Common myeloid progenitor, CD34-positive (primary cell): ENCODE measurements around the gene REL.

ENCODE experiments used
- CTCF ChIA-PET: fragments of 350-600 bp; sonication (Branson Sonifier 250); formaldehyde crosslinking; loops from one replicate; lab custom pipeline; 2021; ENCODE audit warnings: antibody characterized with exemption; lab: Charles Lee
- POLR2A ChIA-PET: fragments of 350-600 bp; sonication (Branson Sonifier 250); formaldehyde crosslinking; loops from one replicate; lab custom pipeline; 2021; ENCODE audit warnings: antibody characterized with exemption; lab: Charles Lee
- DNase-seq, 3 donors: peaks; one replicate each; pipeline versions ENCODE4 v3.0.0 to v3.0.0-alpha.2; 2013
- H3K27ac ChIP-seq, 2 experiments: 1 replicate in 1 of 2; 2 replicates in 1 of 2; pipeline ENCODE4 v1.7.0; 2013; ENCODE audit warnings: inconsistent platforms in 2 of 2, low read length in 2 of 2, mild to moderate bottlenecking in 2 of 2, low read depth in 1 of 2, moderate library complexity in 1 of 2; ENCODE audit not compliant: severe bottlenecking in 2 of 2, insufficient read depth in 1 of 2, poor library complexity in 1 of 2
- H3K27me3 ChIP-seq, 5 experiments: replicated peaks in 2 of 5; 1 replicate in 3 of 5; 2 replicates in 2 of 5; pipeline versions ENCODE4 v1.6.1 to v1.7.0; 2013; ENCODE audit warnings: low read length in 4 of 5, mild to moderate bottlenecking in 2 of 5, moderate library complexity in 2 of 5, inconsistent platforms in 1 of 5; ENCODE audit not compliant: insufficient read depth in 5 of 5, control insufficient read depth in 4 of 5
- H3K36me3 ChIP-seq, 4 experiments: 1 replicate in 2 of 4; 2 replicates in 2 of 4; pipeline versions ENCODE4 v1.6.1 to v1.7.0; 2013; ENCODE audit warnings: low read length in 3 of 4, control low read depth in 1 of 4, mild to moderate bottlenecking in 1 of 4; ENCODE audit not compliant: control insufficient read depth in 4 of 4, insufficient read depth in 4 of 4
- H3K4me1 ChIP-seq, 4 experiments: 1 replicate in 3 of 4; 2 replicates in 1 of 4; pipeline versions ENCODE4 v1.6.1 to v1.7.1; 2013; ENCODE audit warnings: low read length in 3 of 4, mild to moderate bottlenecking in 3 of 4, control low read depth in 1 of 4, inconsistent platforms in 1 of 4, moderate library complexity in 1 of 4; ENCODE audit not compliant: control insufficient read depth in 4 of 4, insufficient read depth in 4 of 4; ENCODE audit errors: control extremely low read depth in 1 of 4
- H3K4me3 ChIP-seq, 7 experiments: 1 replicate in 4 of 7; 2 replicates in 3 of 7; pipeline versions ENCODE4 v1.5.1 to v1.7.0; 2013; ENCODE audit warnings: mild to moderate bottlenecking in 7 of 7, low read length in 6 of 7, moderate library complexity in 6 of 7, inconsistent platforms in 2 of 7, low read depth in 2 of 7, control low read depth in 1 of 7; ENCODE audit not compliant: insufficient read depth in 4 of 7, control insufficient read depth in 1 of 7; ENCODE audit errors: extremely low read depth in 1 of 7
- H3K9me3 ChIP-seq, 5 experiments: 1 replicate in 4 of 5; 2 replicates in 1 of 5; pipeline versions ENCODE4 v1.6.1 to v1.7.1; 2013; ENCODE audit warnings: low read length in 4 of 5, mild to moderate bottlenecking in 2 of 5, inconsistent platforms in 1 of 5, low read depth in 1 of 5, moderate library complexity in 1 of 5; ENCODE audit not compliant: control insufficient read depth in 4 of 5, insufficient read depth in 2 of 5; ENCODE audit errors: control extremely low read depth in 1 of 5
- WGBS: methylation state at CpG from one replicate; pipeline ENCODE4 v1.1.5; 2013; ENCODE audit not compliant: insufficient coverage; 5-methylcytosine and 5-hydroxymethylcytosine counted together

REL gene

DNA sequence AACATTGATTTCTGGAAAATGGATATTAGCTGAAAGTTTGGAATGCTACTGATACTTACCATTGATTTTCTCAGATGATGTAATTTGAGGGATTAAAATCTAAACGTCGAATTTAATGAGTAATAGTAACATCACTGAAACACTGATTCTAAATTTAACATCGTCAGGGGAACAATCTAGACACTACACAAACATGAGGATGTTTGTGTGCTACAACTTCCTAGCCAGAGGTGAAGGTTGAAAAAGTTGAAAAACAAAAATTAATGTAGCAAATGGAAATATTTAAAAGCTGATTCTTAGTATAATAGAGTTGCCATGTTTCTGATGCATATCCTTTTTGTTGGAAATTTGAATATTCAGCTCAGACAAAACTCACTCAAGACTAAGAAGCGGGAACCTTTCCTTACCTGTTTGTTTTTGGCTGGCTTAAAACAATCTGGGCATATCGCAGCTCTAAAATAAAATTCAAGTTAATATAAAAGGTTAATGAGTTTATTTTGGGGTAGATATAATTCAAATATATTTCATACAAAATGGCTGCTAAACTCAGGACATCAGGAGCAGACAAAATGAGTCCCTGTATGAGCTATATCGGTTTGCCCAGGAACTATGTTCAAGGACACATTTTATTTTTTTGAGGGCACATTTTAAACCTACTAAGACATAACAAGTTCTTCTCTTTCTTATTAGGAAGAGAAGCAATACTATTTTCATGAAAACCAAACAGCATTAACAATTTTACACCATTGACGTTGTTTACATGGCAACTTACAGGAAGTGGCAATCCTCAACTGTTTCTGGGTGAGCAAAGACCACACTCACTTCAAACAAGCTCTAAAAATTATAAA, 83.5 kb downstream of the REL start:
- CTCF ChIA-PET = interaction anchor here (1.3 to 1.6 kb wide), 3 partner anchors 8 to 34 kb away, joined by 3 read pairs; no protein-coding TSS in a partner anchor
- DNase-seq = peak; percentile 25 to 75 (median 61)
- H3K27ac ChIP-seq = peak overlapping the region; percentile 50 to 63
- no peaks in the 10 kb centered on the region for H3K9me3 ChIP-seq
- POLR2A ChIA-PET = interaction anchor here (0.6 kb wide), 2 partner anchors 38 to 102 kb away, joined by 3 to 4 read pairs; no protein-coding TSS in a partner anchor
- H3K27me3 ChIP-seq = no peaks in the 10 kb centered on the region
- no peak overlapping the region for H3K4me3 ChIP-seq
- peaks cover 0 to 4% (median 2%) of the 10 kb centered on the region in 4 experiments for H3K36me3 ChIP-seq
- 0% methylated on average over 1 of the region's 7 CpGs for WGBS
- peaks cover 2 to 15% (median 6%) of the 10 kb centered on the region in 4 experiments for H3K4me1 ChIP-seq

DNA sequence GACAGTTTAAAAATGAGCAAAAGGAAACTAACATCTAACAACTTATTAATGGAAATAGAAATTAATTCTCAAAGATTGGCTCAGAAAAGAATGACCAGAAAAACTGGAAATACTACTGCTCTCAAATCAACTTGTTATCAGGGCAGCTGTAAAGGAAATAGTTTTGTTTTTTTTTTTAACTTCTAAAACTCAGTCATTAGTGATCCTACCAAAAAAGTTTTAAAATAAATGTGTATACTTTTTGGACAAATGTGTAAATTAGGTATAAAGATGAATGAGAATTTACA, 84.1 kb downstream of the REL start:
- CTCF ChIA-PET = interaction anchor here (1.3 to 1.6 kb wide), 2 partner anchors 8 to 33 kb away, joined by 3 read pairs; no protein-coding TSS in a partner anchor

DNA sequence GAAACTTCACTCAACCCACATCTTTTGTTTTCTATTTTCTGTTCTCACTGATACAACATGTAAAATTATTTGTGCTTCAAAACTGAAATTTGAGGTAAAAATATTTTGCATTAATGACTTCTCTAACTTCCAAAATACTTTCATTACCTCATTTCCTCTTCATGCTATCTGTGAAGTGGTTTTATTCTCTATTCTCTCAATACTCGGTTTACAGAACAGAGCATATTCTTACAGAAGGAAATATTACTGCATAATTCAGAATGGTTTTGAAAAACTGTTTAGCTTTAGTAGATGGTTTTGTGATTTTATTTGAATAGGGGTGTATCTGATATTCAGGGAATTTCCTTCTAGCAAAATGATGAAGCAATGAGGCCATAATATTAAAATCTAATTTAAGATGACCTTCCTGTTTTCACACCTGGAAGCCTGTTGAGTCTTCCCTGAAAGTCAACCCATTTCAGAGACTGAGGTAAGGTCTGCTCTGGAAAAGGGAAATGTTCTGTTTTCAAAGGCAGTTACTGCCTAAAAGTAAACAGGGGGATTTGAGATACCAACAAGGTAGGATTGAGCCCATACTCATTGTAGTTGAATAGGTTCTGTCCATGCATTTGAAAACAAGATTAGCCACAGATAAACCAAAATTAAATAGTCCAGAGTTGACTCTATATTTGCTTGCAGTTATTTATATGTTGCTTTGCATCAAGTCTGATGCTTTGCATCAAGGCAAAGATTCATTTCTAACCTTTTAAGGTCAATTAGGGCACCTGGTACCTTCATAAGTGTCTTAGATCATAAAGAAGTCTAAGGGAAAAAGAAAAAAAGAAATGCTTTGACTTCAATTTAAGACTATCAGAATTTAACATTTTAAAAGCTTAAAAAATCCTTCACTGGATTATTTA, 85.4 kb downstream of the REL start:
- H3K27ac ChIP-seq = no peak overlapping the region
- H3K36me3 ChIP-seq = peaks cover 0 to 4% (median 0%) of the 10 kb centered on the region in 4 experiments
- ChIA-PET POLR2A (interaction anchor here (0.7 kb wide), 1 partner anchor 23 kb away, joined by 9 read pairs; no protein-coding TSS in a partner anchor), CTCF (interaction anchor here (0.6 to 1.7 kb wide), 5 partner anchors 10 to 224 kb away, joined by 3 to 4 read pairs (median 3); no protein-coding TSS in a partner anchor)
- peaks cover 3 to 16% (median 8%) of the 10 kb centered on the region in 4 experiments for H3K4me1 ChIP-seq
- H3K9me3 ChIP-seq = no peaks in the 10 kb centered on the region
- no peaks in the 10 kb centered on the region for H3K27me3 ChIP-seq
- no peak for DNase-seq
- no CpG with 5 or more reads among the region's 1 CpG for WGBS
- H3K4me3 ChIP-seq = no peak overlapping the region

More for the DNA sequence above, 84.1 kb downstream of the REL start:
- H3K9me3 ChIP-seq = no peaks in the 10 kb centered on the region
- H3K27ac ChIP-seq = peak overlapping the region; percentile 50 to 63
- peaks cover 0 to 4% (median 0%) of the 10 kb centered on the region in 4 experiments for H3K36me3 ChIP-seq
- H3K27me3 ChIP-seq = no peaks in the 10 kb centered on the region
- no peak overlapping the region for H3K4me3 ChIP-seq
- POLR2A ChIA-PET = interaction anchor here (0.6 kb wide), 1 partner anchor 102 kb away, joined by 4 read pairs; no protein-coding TSS in a partner anchor
- peaks cover 2 to 15% (median 6%) of the 10 kb centered on the region in 4 experiments for H3K4me1 ChIP-seq
- DNase-seq = no peak

DNA sequence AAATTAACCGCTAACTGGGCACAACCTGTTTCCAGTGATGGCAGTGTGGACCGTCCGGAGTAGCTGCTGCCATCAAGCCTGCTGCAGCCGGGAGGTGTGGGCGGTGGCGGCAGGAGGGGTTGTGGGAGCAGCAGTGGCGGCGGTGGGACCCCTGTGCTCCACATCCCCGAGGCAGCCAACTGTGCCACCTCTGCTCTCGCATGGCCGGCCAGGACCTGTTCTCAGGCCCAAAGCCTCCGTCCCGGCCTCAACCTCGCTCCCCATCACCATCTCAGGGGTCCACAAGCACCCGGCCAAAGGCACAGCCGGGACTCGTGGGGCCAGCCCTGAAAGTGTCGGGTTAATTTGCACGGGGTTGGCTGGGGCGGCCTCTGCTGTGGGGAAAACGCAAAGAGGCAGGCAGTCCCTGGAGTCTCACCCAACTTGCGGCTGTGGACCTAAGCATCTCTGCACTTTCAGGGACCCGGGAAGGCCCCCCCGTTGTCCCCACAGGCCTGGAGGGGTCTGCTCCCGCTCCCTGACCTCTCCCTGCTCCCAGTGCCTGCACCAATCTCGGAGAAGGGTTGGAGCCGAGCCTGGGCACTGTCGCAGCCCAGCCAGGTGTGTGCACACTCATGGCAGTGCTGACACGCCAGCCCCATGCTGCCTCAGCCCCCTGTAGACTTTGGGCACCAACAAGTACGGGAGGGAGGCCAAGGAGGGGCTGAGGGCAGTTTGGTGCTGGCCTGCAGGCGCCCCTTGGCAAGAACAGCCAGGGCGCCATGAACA, 91.7 kb downstream of the REL start:
- Histone ChIP-seq H3K9me3 (no peaks in the 10 kb centered on the region), H3K36me3 (no peaks in the 10 kb centered on the region), H3K4me1 (peaks cover 0 to 6% (median 3%) of the 10 kb centered on the region in 4 experiments), H3K27ac (no peak overlapping the region), H3K27me3 (no peaks in the 10 kb centered on the region), H3K4me3 (no peak overlapping the region)
- ChIA-PET POLR2A (no interaction called here), CTCF (no interaction called here)
- no peak for DNase-seq
- 98% methylated on average over 29 of the region's 32 CpGs for WGBS

GRCh38 chr2:60973705-60974104, 92.3 kb downstream of the REL start:
- no peak for DNase-seq
- H3K27me3 ChIP-seq = no peaks in the 10 kb centered on the region
- H3K4me3 ChIP-seq = no peak overlapping the region
- ChIA-PET POLR2A (no interaction called here), CTCF (interaction anchor here (1.1 to 2.2 kb wide), 3 partner anchors 10 to 13 kb away, joined by 3 to 6 read pairs (median 5); no protein-coding TSS in a partner anchor)
- 97% methylated on average over 3 of the region's 5 CpGs for WGBS
- peaks cover 0 to 6% (median 3%) of the 10 kb centered on the region in 4 experiments for H3K4me1 ChIP-seq
- H3K9me3 ChIP-seq = no peaks in the 10 kb centered on the region
- no peak overlapping the region for H3K27ac ChIP-seq
- H3K36me3 ChIP-seq = peaks cover 0 to 3% (median 0%) of the 10 kb centered on the region in 4 experiments

GRCh38 chr2:60974652-60975051, 93.3 kb downstream of the REL start:
- CTCF ChIA-PET = interaction anchor here (0.8 to 2.2 kb wide), 5 partner anchors 11 to 62 kb away, joined by 3 to 6 read pairs (median 3); no protein-coding TSS in a partner anchor
- 98% methylated on average over 14 of the region's 16 CpGs for WGBS

More at GRCh38 chr2:60974652-60975051, 93.3 kb downstream of the REL start:
- no peaks in the 10 kb centered on the region for H3K9me3 ChIP-seq
- no peak overlapping the region for H3K4me3 ChIP-seq
- no peak for DNase-seq
- H3K36me3 ChIP-seq = peaks cover 0 to 3% (median 0%) of the 10 kb centered on the region in 4 experiments
- POLR2A ChIA-PET = no interaction called here
- peaks cover 0 to 13% (median 4%) of the 10 kb centered on the region in 4 experiments for H3K4me1 ChIP-seq
- H3K27me3 ChIP-seq = no peaks in the 10 kb centered on the region
- H3K27ac ChIP-seq = no peak overlapping the region
